Body of pancreas (tissue), 4 donors: ENCODE data around the gene ASAP2.

Experiments used
- CTCF ChIP-seq, 7 experiments: fragments of 450-650 bp in 4 of 7; fragments of 200-600 bp in 3 of 7; sonication (generic) in 3 of 7; IDR thresholded peaks; one replicate each; pipeline ENCODE4 v1.5.1; 2016 to 2019; ENCODE audit warnings: antibody characterized with exemption in 7 of 7
- POLR2A ChIP-seq, 3 donors: fragments of 450-650 bp; IDR thresholded peaks; one replicate each; pipeline ENCODE4 v1.6.1; 2016; ENCODE audit warnings: antibody characterized with exemption in 3 of 3, mild to moderate bottlenecking in 2 of 3

- TF ChIP-seq CTCF (IDR thresholded peaks at IDR 0.05) (no peak), POLR2A (IDR thresholded peaks at IDR 0.05) (no peak)
Observed at GRCh38 chr2:9187620-9188214, 18.9 kb upstream of the ASAP2 start.
